Measurements from ENCODE around the gene TECR. TPM values are rescaled to one million over a fixed set of nuclear protein-coding genes. Genes with fewer than 3 reads are reported as not detected.

TECR gene
- total RNA-seq, 2 donors from 2014 or later: 60.3 to 63.9 TPM

MicroRNAs within 50 kb of the gene (microRNA counts, 767-probe panel; counts per million panel counts)
- microRNA hsa-miR-639: 0 to 31.0 counts per million in 2 donors

Small RNA genes within 50 kb of the gene (microRNA-seq; reads per million reads assigned to microRNA genes)
- gene MIR639 (ENCODE audit: borderline number of aligned reads in 2 of 2, borderline replicate concordance in 1 of 2): 0 to 0.71 reads per million in 2 donors

Other genes starting within 250 kb of the TECR start
- gene ADGRE5, start 148.2 kb upstream of the TECR start, total RNA-seq: 10 to 100 TPM; 33.9 to 37.3 TPM
- gene DDX39A, start 110.3 kb upstream of the TECR start, total RNA-seq: 10 to 100 TPM; 25.5 to 29.8 TPM
- gene PKN1, start 96.3 kb upstream of the TECR start, total RNA-seq: 100 to 1,000 TPM in 1 of 2 donors, 10 to 100 TPM in 1; 87.2 to 111 TPM
- not detected for gene PTGER1, start 54.2 kb upstream of the TECR start, total RNA-seq
- 10 to 100 TPM; 49.6 to 58.2 TPM for gene GIPC1, start 33.5 kb upstream of the TECR start, total RNA-seq
- gene DNAJB1, start 11.2 kb upstream of the TECR start, total RNA-seq: 10 to 100 TPM; 36.5 to 52.9 TPM
- 100 to 1,000 TPM; 593 to 729 TPM for gene NDUFB7, start 42.5 kb downstream of the TECR start, total RNA-seq
- not detected for gene CLEC17A, start 53.5 kb downstream of the TECR start, total RNA-seq
- gene ADGRE3, start 145.2 kb downstream of the TECR start, total RNA-seq: not detected
- gene ZNF333, start 160.5 kb downstream of the TECR start, total RNA-seq: 10 to 100 TPM; 12.5 to 15.4 TPM
- 1 to 10 TPM; 1.1 to 1.6 TPM for gene ADGRE2, start 249.0 kb downstream of the TECR start, total RNA-seq

Data from right atrium auricular region (tissue), 2 donors.